H1 (cell line): Measurements from ENCODE around the gene OGFOD1. TPM values are rescaled to one million over a fixed set of nuclear protein-coding genes. Genes with fewer than 3 reads are reported as not detected.
A peak's percentile ranks its signal among the peaks of the same experiment; 100 is the strongest.

Experiments used
- CTCF ChIA-PET: fragments of 300-600 bp; sonication (Branson Sonifier 250); formaldehyde crosslinking; loops from one replicate; lab custom pipeline; 2021; ENCODE audit not compliant: partially characterized antibody; lab: Charles Lee
- POLR2A ChIA-PET: fragments of 300-600 bp; sonication (Branson Sonifier 250); formaldehyde crosslinking; loops from one replicate; lab custom pipeline; 2021; ENCODE audit warnings: inconsistent platforms; ENCODE audit not compliant: partially characterized antibody; lab: Charles Lee
- DNase-seq, 2 experiments: peaks; one replicate each; pipeline versions ENCODE4 v3.0.0 to v3.0.0-alpha.2; 2010 to 2022; ENCODE audit warnings: low spot score in 2 of 2, low read depth in 1 of 2, mixed read lengths in 1 of 2
- FAIRE-seq: peaks from 2 replicates; lab custom pipeline; 2011; peaks lifted over from hg19 to GRCh38; lab: Jason Lieb, UNC
- H2AFZ ChIP-seq: 2 replicates; pipeline ENCODE4 v1.8.1; 2012; ENCODE audit warnings: low read length, inconsistent platforms
- H2AK5ac ChIP-seq: 2 replicates; pipeline ENCODE4 v1.6.1; 2013; ENCODE audit warnings: low read depth, low read length
- H2BK120ac ChIP-seq: replicated peaks from 2 replicates; pipeline ENCODE3; 2013; ENCODE audit warnings: low read depth, low read length, inconsistent platforms
- H2BK12ac ChIP-seq: 2 replicates; pipeline ENCODE4 v1.6.1; 2013; ENCODE audit warnings: low read depth, low read length
- H2BK15ac ChIP-seq: 2 replicates; pipeline ENCODE4 v1.6.1; 2013; ENCODE audit warnings: low read length
- H2BK20ac ChIP-seq: 2 replicates; pipeline ENCODE4 v1.6.1; 2013; ENCODE audit warnings: low read length
- H2BK5ac ChIP-seq: 2 replicates; pipeline ENCODE4 v1.6.1; 2013; ENCODE audit warnings: low read depth, low read length
- H3K14ac ChIP-seq: 2 replicates; pipeline ENCODE4 v1.6.1; 2013; ENCODE audit warnings: inconsistent platforms; ENCODE audit not compliant: insufficient read length
- H3K18ac ChIP-seq: 2 replicates; pipeline ENCODE4 v1.6.1; 2013; ENCODE audit warnings: low read length; ENCODE audit errors: extremely low read depth
- H3K23ac ChIP-seq: 2 replicates; pipeline ENCODE4 v1.6.1; 2013; ENCODE audit warnings: inconsistent platforms; ENCODE audit not compliant: insufficient read length
- H3K23me2 ChIP-seq: 2 replicates; pipeline ENCODE4 v1.6.1; 2013; ENCODE audit warnings: low read depth, low read length
- H3K27ac ChIP-seq: 2 replicates; pipeline ENCODE4 v1.6.1; 2011; ENCODE audit warnings: low read depth, low read length, inconsistent platforms
- H3K27me3 ChIP-seq, 4 experiments: replicated peaks in 1 of 4; 1 replicate in 1 of 4; 2 replicates in 3 of 4; pipeline versions ENCODE4 v1.6.1 to v1.8.1; 2011 to 2013; ENCODE audit warnings: low read length in 3 of 4, mild to moderate bottlenecking in 3 of 4, inconsistent platforms in 2 of 4, mixed read lengths in 2 of 4, moderate library complexity in 1 of 4; ENCODE audit not compliant: control insufficient read depth in 3 of 4, insufficient read depth in 3 of 4; ENCODE audit errors: extremely low read depth in 1 of 4
- H3K36me3 ChIP-seq, 4 experiments: 2 replicates each; pipeline versions ENCODE4 v1.6.1 to v1.8.1; 2011 to 2013; ENCODE audit warnings: mild to moderate bottlenecking in 4 of 4, low read length in 3 of 4, moderate library complexity in 2 of 4, control low read depth in 1 of 4, inconsistent platforms in 1 of 4; ENCODE audit not compliant: insufficient read depth in 4 of 4, control insufficient read depth in 2 of 4
- H3K4ac ChIP-seq: replicated peaks from 2 replicates; pipeline ENCODE3; 2013; ENCODE audit warnings: low read length, low read depth, mixed read lengths, inconsistent platforms; ENCODE audit not compliant: insufficient read length
- H3K4me1 ChIP-seq, 4 experiments: replicated peaks in 1 of 4; 1 replicate in 1 of 4; 2 replicates in 3 of 4; pipeline versions ENCODE4 v1.6.1 to v1.8.1; 2011 to 2013; ENCODE audit warnings: low read length in 3 of 4, inconsistent platforms in 2 of 4, mixed read lengths in 1 of 4; ENCODE audit not compliant: insufficient read depth in 4 of 4, control insufficient read depth in 3 of 4
- H3K4me2 ChIP-seq, 2 experiments: 2 replicates each; pipeline versions ENCODE4 v1.6.1 to v1.8.1; 2011 to 2013; ENCODE audit warnings: low read depth in 2 of 2, low read length in 2 of 2, control low read depth in 1 of 2, inconsistent platforms in 1 of 2, mild to moderate bottlenecking in 1 of 2; ENCODE audit not compliant: insufficient read depth in 1 of 2
- H3K4me3 ChIP-seq, 4 experiments: fragments of 200-600, 300-600 bp in 1 of 4; sonication (generic), shearing (Covaris generic), sonication (Bioruptor Twin) in 1 of 4; 2 replicates each; pipeline versions ENCODE4 v1.5.1 to v1.8.1; 2011 to 2016; ENCODE audit warnings: low read length in 4 of 4, low read depth in 3 of 4, control low read depth in 2 of 4, inconsistent platforms in 2 of 4, mild to moderate bottlenecking in 2 of 4, mixed read lengths in 1 of 4, moderate library complexity in 1 of 4; ENCODE audit not compliant: insufficient read depth in 2 of 4; ENCODE audit errors: extremely low read depth in 1 of 4
- H3K56ac ChIP-seq: replicated peaks from 2 replicates; pipeline ENCODE3; 2013; ENCODE audit warnings: low read depth, mild to moderate bottlenecking, mixed read lengths, low read length, inconsistent platforms; ENCODE audit not compliant: insufficient read length
- H3K79me1 ChIP-seq: 2 replicates; pipeline ENCODE4 v1.6.1; 2013; ENCODE audit warnings: low read depth, low read length, control low read depth
- H3K79me2 ChIP-seq, 2 experiments: 2 replicates each; pipeline versions ENCODE4 v1.6.1 to v1.8.1; 2012 to 2013; ENCODE audit warnings: low read length in 2 of 2, mild to moderate bottlenecking in 2 of 2, inconsistent platforms in 1 of 2; ENCODE audit not compliant: insufficient read depth in 2 of 2, control insufficient read depth in 1 of 2
- H3K9ac ChIP-seq, 4 experiments: replicated peaks in 1 of 4; 1 replicate in 1 of 4; 2 replicates in 3 of 4; pipeline versions ENCODE4 v1.6.1 to v1.8.1; 2011 to 2013; ENCODE audit warnings: low read depth in 3 of 4, low read length in 3 of 4, control low read depth in 2 of 4, mild to moderate bottlenecking in 2 of 4, moderate library complexity in 2 of 4, inconsistent platforms in 1 of 4; ENCODE audit errors: extremely low read depth in 1 of 4
- H3K9me3 ChIP-seq, 2 experiments: 2 replicates each; pipeline versions ENCODE4 v1.6.1 to v1.8.1; 2012 to 2013; ENCODE audit warnings: mild to moderate bottlenecking in 2 of 2, moderate library complexity in 2 of 2, control low read depth in 1 of 2, inconsistent platforms in 1 of 2, low read depth in 1 of 2, low read length in 1 of 2, mixed read lengths in 1 of 2; ENCODE audit not compliant: insufficient read depth in 2 of 2
- H4K20me1 ChIP-seq, 2 experiments: replicated peaks in 1 of 2; 2 replicates each; pipeline versions ENCODE3 to v1.8.1; 2011 to 2013; ENCODE audit warnings: inconsistent platforms in 2 of 2, low read length in 2 of 2, mild to moderate bottlenecking in 1 of 2; ENCODE audit not compliant: insufficient read depth in 2 of 2, control insufficient read depth in 1 of 2
- H4K5ac ChIP-seq: 2 replicates; pipeline ENCODE4 v1.6.1; 2013; ENCODE audit warnings: low read length, low read depth, mixed read lengths, inconsistent platforms; ENCODE audit not compliant: insufficient read length
- H4K8ac ChIP-seq: 2 replicates; pipeline ENCODE4 v1.8.0; 2013; ENCODE audit warnings: mild to moderate bottlenecking, moderate library complexity, low read length, inconsistent platforms; ENCODE audit not compliant: insufficient read depth; ENCODE audit errors: extremely low read depth
- H4K91ac ChIP-seq: replicated peaks from 2 replicates; pipeline ENCODE3; 2013; ENCODE audit warnings: low read length, mixed read lengths, inconsistent platforms; ENCODE audit not compliant: insufficient read length
- BACH1 ChIP-seq: IDR thresholded peaks from 2 replicates; pipeline ENCODE4 v1.6.1; 2012; ENCODE audit warnings: low read length, improper control_type of control experiment
- BRCA1 ChIP-seq: IDR thresholded peaks from 2 replicates; pipeline ENCODE4 v1.6.1; 2012; ENCODE audit warnings: low read depth, low read length, improper control_type of control experiment
- CREB1 ChIP-seq: IDR thresholded peaks from 2 replicates; pipeline ENCODE4 v1.6.1; 2012; ENCODE audit warnings: inconsistent platforms
- HDAC2 ChIP-seq, 2 experiments: fragments of 300-600 bp in 1 of 2; sonication (generic) in 1 of 2; IDR thresholded peaks; 2 replicates each; pipeline ENCODE4 v1.6.1; 2011 to 2012; ENCODE audit warnings: low read depth in 2 of 2, low read length in 2 of 2, mild to moderate bottlenecking in 2 of 2, moderate library complexity in 2 of 2, borderline replicate concordance in 1 of 2, inconsistent platforms in 1 of 2
- HDAC6 ChIP-seq: IDR thresholded peaks from one replicate; pipeline ENCODE4 v1.7.1; 2012; ENCODE audit warnings: low read depth, mild to moderate bottlenecking, inconsistent platforms, low read length, moderate library complexity
- PHF8 ChIP-seq: fragments of 200-600 bp; sonication (generic); conservative IDR thresholded peaks from 2 replicates; pipeline ENCODE4 v1.7.1; 2012; ENCODE audit warnings: low read depth, mild to moderate bottlenecking, inconsistent platforms, low read length, moderate library complexity
- POLR2AphosphoS5 ChIP-seq: IDR thresholded peaks from 2 replicates; pipeline ENCODE4 v1.6.1; 2011; ENCODE audit warnings: low read depth, low read length
- RFX5 ChIP-seq: IDR thresholded peaks from 2 replicates; pipeline ENCODE4 v1.6.1; 2011; ENCODE audit warnings: low read depth, low read length, improper control_type of control experiment, borderline replicate concordance
- RNF2 ChIP-seq: fragments of 200-900, 300-1000 bp; sonication (generic); IDR thresholded peaks from 2 replicates; pipeline ENCODE4 v1.7.1; 2016; ENCODE audit warnings: borderline replicate concordance, low read depth, mild to moderate bottlenecking, antibody characterized with exemption, low read length; ENCODE audit not compliant: poor library complexity, severe bottlenecking; ENCODE audit errors: missing control alignments
- SAP30 ChIP-seq: fragments of 300-600 bp; sonication (generic); IDR thresholded peaks from 2 replicates; pipeline ENCODE4 v1.7.1; 2012; ENCODE audit warnings: low read length, moderate library complexity, mild to moderate bottlenecking, inconsistent platforms; ENCODE audit not compliant: insufficient read depth, insufficient replicate concordance
- SIN3A ChIP-seq, 2 experiments: IDR thresholded peaks in 1 of 2; conservative IDR thresholded peaks in 1 of 2; 2 replicates each; pipeline ENCODE4 v1.6.1; 2011 to 2012; ENCODE audit warnings: low read length in 2 of 2, improper control_type of control experiment in 1 of 2, low read depth in 1 of 2, mild to moderate bottlenecking in 1 of 2
- SP2 ChIP-seq: IDR thresholded peaks from 2 replicates; pipeline ENCODE4 v1.6.1; 2012; ENCODE audit warnings: mild to moderate bottlenecking, low read length, inconsistent platforms
- YY1 ChIP-seq: IDR thresholded peaks from 2 replicates; pipeline ENCODE4 v1.6.1; 2011; ENCODE audit warnings: low read depth, mild to moderate bottlenecking, low read length
- WGBS, 2 experiments: shearing (Covaris generic) in 1 of 2; methylation state at CpG; one replicate each; pipeline versions ENCODE4 v1.1.6 to v1.1.7; 2013 to 2015; ENCODE audit warnings: low lambda C conversion rate in 2 of 2, mixed read lengths in 2 of 2, inconsistent platforms in 1 of 2, low coverage in 1 of 2, missing lambda C conversion rate in 1 of 2; ENCODE audit not compliant: insufficient replicate concordance in 2 of 2, insufficient coverage in 1 of 2, insufficient read length in 1 of 2; ENCODE audit errors: extremely low coverage in 1 of 2, missing lambda C conversion rate in 1 of 2; 5-methylcytosine and 5-hydroxymethylcytosine counted together
- polyA plus RNA-seq, 7 experiments: library from polyadenylated mRNA; depleted of rRNA in 3 of 7; stranded (reverse) in 5 of 7; unstranded in 2 of 7; fragments of >200 nt in 5 of 7; fragments of 200-250 nt in 2 of 7; gene quantifications; 1 replicate in 5 of 7; 2 replicates in 1 of 7; 4 replicates in 1 of 7; pipeline versions ENCODE4 v1.2.1 to v1.2.3, GENCODE V29; 2011 to 2013; ENCODE audit warnings: missing spikeins in 2 of 7, mixed read lengths in 2 of 7
- total RNA-seq: library from RNA; stranded (reverse); fragmentation: NEBNext Ultra II Directional; extraction: Animal tissue kit (Norgen Biotek cat#: 25700); gene quantifications from 2 replicates; pipeline ENCODE4 v1.2.1, GENCODE V29; 2021

The OGFOD1 gene
- total and polyA plus RNA-seq, 2 of the 8 experiments (the other 6 are each of a cell fraction or from before 2014, with no cell fraction given): 24.6 to 61.4 TPM

DNA sequence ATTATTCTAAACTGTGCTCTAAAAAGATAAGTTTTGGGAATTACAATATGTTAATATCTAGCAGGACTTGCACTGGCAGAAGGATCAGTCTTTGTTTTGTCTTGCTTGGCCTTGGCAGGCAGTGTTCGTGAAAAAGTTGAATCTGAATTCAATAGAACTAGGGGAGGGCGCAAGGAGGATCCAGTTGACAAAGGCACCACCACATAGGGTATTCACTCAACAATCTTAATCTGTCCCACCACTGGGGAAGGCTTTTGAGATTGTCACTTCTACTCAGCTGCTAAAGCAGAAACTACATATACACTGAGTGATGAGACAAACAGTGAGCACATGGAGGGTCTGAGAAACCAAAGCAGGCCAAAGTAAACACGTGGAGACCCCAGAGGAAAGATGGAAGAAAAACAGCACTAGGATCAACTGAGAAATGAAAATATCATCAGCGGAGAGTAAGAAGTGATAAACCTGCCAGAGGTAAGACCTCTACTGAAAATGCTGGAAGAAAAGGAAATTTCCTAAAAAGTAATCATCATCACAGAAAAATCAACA is 28.4 kb upstream of the OGFOD1 start:
- H2BK15ac ChIP-seq: no peak overlapping the region
- no peaks in the 10 kb centered on the region for H3K79me1 ChIP-seq
- no peak overlapping the region for H2BK120ac ChIP-seq
- no peak overlapping the region for H3K9ac ChIP-seq
- no peak overlapping the region for H4K5ac ChIP-seq
- ChIA-PET POLR2A (no interaction called here), CTCF (no interaction called here)
- H3K23ac ChIP-seq: no peak overlapping the region
- H3K56ac ChIP-seq: no peak overlapping the region
- H4K20me1 ChIP-seq: peaks cover 2 to 8% of the 10 kb centered on the region in 2 experiments
- peaks cover 0 to 12% (median 8%) of the 10 kb centered on the region in 4 experiments; a peak in 6 of 7 replicates for H3K4me1 ChIP-seq
- H4K8ac ChIP-seq: no peak overlapping the region
- H3K4me2 ChIP-seq: peak overlapping the region in 1 of 2 experiments; percentile 85; a peak in 2 of 4 replicates
- peaks cover 9% of the 10 kb centered on the region; the same call in 1 of the 2 replicates for H3K23me2 ChIP-seq
- H3K4ac ChIP-seq: no peak overlapping the region
- peaks cover 0 to 6% (median 3%) of the 10 kb centered on the region in 4 experiments; a peak in 3 of 7 replicates for H3K27me3 ChIP-seq
- H3K4me3 ChIP-seq: no peak overlapping the region
- H4K91ac ChIP-seq: no peak overlapping the region
- H2BK20ac ChIP-seq: no peak overlapping the region
- no peaks in the 10 kb centered on the region for H3K36me3 ChIP-seq
- no peak overlapping the region for H2AK5ac ChIP-seq
- H3K18ac ChIP-seq: no peak overlapping the region
- H3K9me3 ChIP-seq: no peaks in the 10 kb centered on the region
- no peak overlapping the region for H2BK12ac ChIP-seq
- H3K27ac ChIP-seq: no peak overlapping the region
- FAIRE-seq (no peak), DNase-seq (no peak)
- no peak overlapping the region for H3K14ac ChIP-seq
- WGBS, 2 experiments: 88% methylated on average over 4 of the region's 4 CpGs; no CpG with 5 or more reads in 1 of the 2 experiments
- no peak overlapping the region for H2BK5ac ChIP-seq
- no peak overlapping the region for H2AFZ ChIP-seq
- H3K79me2 ChIP-seq: peaks cover 0 to 21% of the 10 kb centered on the region in 2 experiments; a peak in 1 of 4 replicates
- no peak for TF ChIP-seq PHF8
- no peak for TF ChIP-seq SAP30
- TF ChIP-seq SIN3A (conservative IDR thresholded peaks at IDR 0.05 in 1 of 2, IDR thresholded peaks at IDR 0.05 in 1 of 2; ENCODE audit: low read depth in 1 of 2, low read length in 2 of 2): no peak
- no peak for TF ChIP-seq BACH1
- TF ChIP-seq YY1: no peak
- TF ChIP-seq POLR2AphosphoS5: no peak
- no peak for TF ChIP-seq CREB1
- TF ChIP-seq SP2: no peak
- TF ChIP-seq BRCA1: no peak
- TF ChIP-seq RNF2: no peak
- TF ChIP-seq HDAC2 (IDR thresholded peaks at IDR 0.05; ENCODE audit: borderline replicate concordance in 1 of 2, low read depth in 2 of 2, low read length in 2 of 2): no peak
- TF ChIP-seq RFX5: no peak
- TF ChIP-seq HDAC6: no peak
